Left colon (tissue), 2 donors: ENCODE data around the gene WNT7A. TPM values are rescaled to one million over a fixed set of nuclear protein-coding genes. Genes with fewer than 3 reads are reported as not detected.

ENCODE experiments used
- ATAC-seq: fragments of 200-7000 bp; cut with Tn5 transposase; one replicate; pipeline ENCODE4 v1.9.1; 2020; ENCODE audit warnings: mild to moderate bottlenecking, moderate library complexity
- DNase-seq, 2 donors: peaks; one replicate each; pipeline ENCODE4 v3.0.0-alpha.2; 2020
- intact Hi-C, 2 donors: fragments of 100-400 bp; cut with DNase I in 1 of 2; cut with micrococcal nuclease in 1 of 2; formaldehyde crosslinking; loops; one replicate each; pipeline versions ENCODE4 v1.11.2 to v1.14.0; 2022; cut with DNase I, micrococcal nuclease
- total RNA-seq, 2 donors: library from RNA; stranded (reverse); fragmentation: NEBNext Ultra II Directional; extraction: Animal tissue kit (Norgen Biotek cat#: 25700); gene quantifications; one replicate each; pipeline ENCODE4 v1.2.1, GENCODE V29; 2021
- donor health status: DM: no; HTN: no; CAD: no.
- donor health status: DM: yes; HTN: yes; CAD: no.

Gene WNT7A
- total RNA-seq, 2 donors from 2014 or later: not detected

- intact Hi-C loops: no loop called here
- no peak for DNase-seq
- ATAC-seq: no peak
Measured at GRCh38 chr3:13767030-13767429, 112.8 kb downstream of the WNT7A start.

Other genes with a start within 250 kb of the WNT7A start
- gene CHCHD4, start 244.8 kb upstream of the WNT7A start, total RNA-seq: 10 to 100 TPM; 17.6 to 18.9 TPM
- gene TMEM43, start 245.0 kb upstream of the WNT7A start, total RNA-seq: 10 to 100 TPM; 25.3 to 29.2 TPM